HCT116 (cell line): Measurements from ENCODE around the gene LRRC34. TPM values are rescaled to one million over a fixed set of nuclear protein-coding genes. Genes with fewer than 3 reads are reported as not detected.

Experiments used
- ATAC-seq: fragments of 200-7000 bp; cut with Tn5 transposase; 2 replicates; pipeline ENCODE4 v1.9.1; 2020; ENCODE audit warnings: mild to moderate bottlenecking, moderate library complexity
- BruUV-seq: library from RNA; stranded (reverse); fragments of 400-500 nt; replicated peaks from 2 replicates; lab custom pipeline; 2021; lab: Mats Ljungman, UMichigan
- CTCF ChIA-PET: fragments of 300-600 bp; sonication (Branson Sonifier 250); formaldehyde crosslinking; loops from one replicate; lab custom pipeline; 2021; ENCODE audit warnings: antibody characterized with exemption; lab: Charles Lee
- POLR2A ChIA-PET: fragments of 300-600, 350-600 bp; sonication (Branson Sonifier 250); formaldehyde crosslinking; loops from one replicate; lab custom pipeline; 2021; ENCODE audit warnings: antibody characterized with exemption; lab: Charles Lee
- RAD21 ChIA-PET, 2 experiments: fragments of 300-600 bp; sonication (Branson Sonifier 250); formaldehyde crosslinking; loops; one replicate each; lab custom pipeline; 2023; ENCODE audit warnings: low total read pairs in 2 of 2; ENCODE audit not compliant: uncharacterized antibody in 2 of 2, unreplicated experiment in 2 of 2, low non-redundant PET in 1 of 2; lab: Charles Lee
- DNase-seq: peaks from one replicate; pipeline ENCODE4 v3.0.0-alpha.2; 2010; ENCODE audit warnings: low read depth, low spot score
- H2AFZ ChIP-seq: fragments of 200-600 bp; shearing (Covaris generic), sonication (generic); 2 replicates; pipeline ENCODE4 v1.6.1; 2017; ENCODE audit warnings: low read depth, mixed run types, mixed read lengths, antibody characterized with exemption, low read length; ENCODE audit not compliant: poor library complexity, severe bottlenecking
- H3K27ac ChIP-seq: 2 replicates; pipeline ENCODE4 v1.5.1; 2012; ENCODE audit warnings: low read depth, low read length
- H3K27me3 ChIP-seq: fragments of 200-600 bp; sonication (generic); 2 replicates; pipeline ENCODE4 v1.6.1; 2016; ENCODE audit warnings: mixed run types, low read length, mixed read lengths; ENCODE audit not compliant: insufficient read depth
- H3K36me3 ChIP-seq, 2 experiments: fragments of 200-500 bp in 1 of 2; fragments of 200-600 bp in 1 of 2; sonication (Bioruptor generic) in 1 of 2; sonication (generic) in 1 of 2; 2 replicates each; pipeline versions ENCODE4 v1.5.1 to v1.6.1; 2014 to 2016; ENCODE audit warnings: low read length in 2 of 2, inconsistent platforms in 1 of 2, mixed read lengths in 1 of 2, mixed run types in 1 of 2; ENCODE audit not compliant: insufficient read depth in 2 of 2, control insufficient read depth in 1 of 2
- H3K4me1 ChIP-seq, 2 experiments: fragments of 200-600 bp in 1 of 2; sonication (generic) in 1 of 2; 2 replicates each; pipeline versions ENCODE4 v1.5.1 to v1.6.1; 2012 to 2017; ENCODE audit warnings: low read length in 2 of 2, inconsistent platforms in 1 of 2, mild to moderate bottlenecking in 1 of 2, mixed read lengths in 1 of 2, mixed run types in 1 of 2, moderate library complexity in 1 of 2; ENCODE audit not compliant: insufficient read depth in 2 of 2, control insufficient read depth in 1 of 2
- H3K4me2 ChIP-seq: fragments of 200-600 bp; sonication (generic); 2 replicates; pipeline ENCODE4 v1.6.1; 2017; ENCODE audit warnings: mixed run types, low read length, mixed read lengths
- H3K4me3 ChIP-seq, 2 experiments: fragments of 200-600 bp in 1 of 2; sonication (generic) in 1 of 2; replicated peaks in 1 of 2; 2 replicates each; pipeline ENCODE4 v1.5.1; 2011 to 2016; ENCODE audit warnings: low read length in 2 of 2, control low read depth in 1 of 2, low read depth in 1 of 2, mild to moderate bottlenecking in 1 of 2, mixed read lengths in 1 of 2, mixed run types in 1 of 2
- H3K79me2 ChIP-seq: fragments of 200-600 bp; sonication (generic); 2 replicates; pipeline ENCODE4 v1.6.1; 2017; ENCODE audit warnings: mild to moderate bottlenecking, mixed run types, low read length, moderate library complexity, mixed read lengths; ENCODE audit not compliant: insufficient read depth
- H3K9ac ChIP-seq: fragments of 200-600 bp; sonication (generic); 2 replicates; pipeline ENCODE4 v1.6.1; 2016; ENCODE audit warnings: low read length, mixed read lengths
- H3K9me2 ChIP-seq: fragments of 200-600 bp; sonication (generic), shearing (Covaris generic); 2 replicates; pipeline ENCODE4 v1.6.1; 2017; ENCODE audit warnings: mixed run types, mild to moderate bottlenecking, moderate library complexity; ENCODE audit not compliant: insufficient read depth
- H3K9me3 ChIP-seq, 2 experiments: fragments of 200-500 bp in 1 of 2; fragments of 200-600 bp in 1 of 2; sonication (Bioruptor generic) in 1 of 2; sonication (generic) in 1 of 2; 2 replicates each; pipeline ENCODE4 v1.6.1; 2014 to 2017; ENCODE audit warnings: low read length in 2 of 2, mixed read lengths in 2 of 2, inconsistent platforms in 1 of 2, low read depth in 1 of 2, mild to moderate bottlenecking in 1 of 2, mixed run types in 1 of 2, moderate library complexity in 1 of 2; ENCODE audit not compliant: control insufficient read depth in 1 of 2, insufficient read depth in 1 of 2
- H4K20me1 ChIP-seq: fragments of 200-600 bp; sonication (generic), shearing (Covaris generic); 2 replicates; pipeline ENCODE4 v1.6.1; 2017; ENCODE audit warnings: mixed run types, mild to moderate bottlenecking, moderate library complexity; ENCODE audit not compliant: insufficient read depth
- ATF3 ChIP-seq: IDR thresholded peaks from 2 replicates; pipeline ENCODE4 v1.6.1; 2012
- CEBPB ChIP-seq: IDR thresholded peaks from 2 replicates; pipeline ENCODE4 v1.6.1; 2012; ENCODE audit warnings: low read depth
- CTCF ChIP-seq, 3 experiments: fragments of 200-600 bp in 1 of 3; sonication (generic) in 1 of 3; IDR thresholded peaks in 2 of 3; conservative IDR thresholded peaks in 1 of 3; 2 replicates each; pipeline ENCODE4 v1.5.1; 2012 to 2017; ENCODE audit warnings: low read depth in 2 of 3, low read length in 2 of 3, antibody characterized with exemption in 1 of 3, borderline replicate concordance in 1 of 3, control low read depth in 1 of 3, mild to moderate bottlenecking in 1 of 3, mixed read lengths in 1 of 3, mixed run types in 1 of 3, moderate library complexity in 1 of 3; ENCODE audit not compliant: insufficient read depth in 1 of 3
- EZH2 ChIP-seq: fragments of 200-600 bp; sonication (generic); IDR thresholded peaks from 2 replicates; pipeline ENCODE4 v1.6.1; 2017; ENCODE audit warnings: antibody characterized with exemption, mixed run types
- REST ChIP-seq: IDR thresholded peaks from 2 replicates; pipeline ENCODE4 v1.6.1; 2012; ENCODE audit warnings: low read depth
- SIN3A ChIP-seq: IDR thresholded peaks from 2 replicates; pipeline ENCODE4 v1.6.1; 2012; ENCODE audit warnings: low read depth
- SRF ChIP-seq: IDR thresholded peaks from 2 replicates; pipeline ENCODE4 v1.6.1; 2012; ENCODE audit warnings: low read depth
- TCF7L2 ChIP-seq: IDR thresholded peaks from 2 replicates; pipeline ENCODE4 v1.7.0; 2011; ENCODE audit warnings: borderline replicate concordance, inconsistent platforms; ENCODE audit not compliant: insufficient read depth, insufficient read length; ENCODE audit errors: extremely low read depth
- YY1 ChIP-seq: IDR thresholded peaks from 2 replicates; pipeline ENCODE4 v1.6.1; 2011; ENCODE audit warnings: low read length, low read depth, moderate library complexity, mild to moderate bottlenecking; ENCODE audit not compliant: insufficient replicate concordance; ENCODE audit errors: extremely low read depth
- ZBTB33 ChIP-seq: IDR thresholded peaks from 2 replicates; pipeline ENCODE4 v1.6.1; 2011; ENCODE audit warnings: mild to moderate bottlenecking, low read length, moderate library complexity; ENCODE audit not compliant: insufficient replicate concordance; ENCODE audit errors: extremely low read depth
- ZFX ChIP-seq: fragments of 450-650 bp; IDR thresholded peaks from 2 replicates; pipeline ENCODE4 v1.6.1; 2017
- ZNF274 ChIP-seq: fragments of 200-500 bp; sonication (Bioruptor generic); IDR thresholded peaks from 2 replicates; pipeline ENCODE4 v1.6.1; 2014; ENCODE audit warnings: mild to moderate bottlenecking, low read depth, low read length, inconsistent platforms
- intact Hi-C: fragments of 100-400 bp; cut with micrococcal nuclease; formaldehyde crosslinking; loops from 2 replicates; pipeline ENCODE4 v1.10.0; 2022
- total RNA-seq: library from RNA; stranded (reverse); gene quantifications from one replicate; pipeline ENCODE4 v1.2.1, GENCODE V29; 2021; ENCODE audit not compliant: unreplicated experiment

Gene LRRC34
- total RNA-seq, 1 experiment from 2014 or later: not detected

GRCh38 chr3:169855514-169855913 is 42.8 kb upstream of the LRRC34 start (continued):
- TF ChIP-seq REST (no peak), ZNF274 (no peak)
- TF ChIP-seq, all 23 proteins: peak for 0

GRCh38 chr3:169850618-169851017 is 37.9 kb upstream of the LRRC34 start:
- no peak overlapping the region for H3K4me2 ChIP-seq
- no peak overlapping the region for H3K9ac ChIP-seq
- no peaks in the 10 kb centered on the region for H3K9me2 ChIP-seq
- H4K20me1 ChIP-seq: no peaks in the 10 kb centered on the region
- POLR2A ChIA-PET: no interaction called here
- intact Hi-C loops: no loop called here
- DNase-seq: no peak
- ATAC-seq: no peak
- H3K9me3 ChIP-seq: no peaks in the 10 kb centered on the region
- no peaks in the 10 kb centered on the region for H3K36me3 ChIP-seq
- H3K79me2 ChIP-seq: no peaks in the 10 kb centered on the region
- H3K27me3 ChIP-seq: 0 out of 2 replicates have a peak, but pooled peaks cover 3% of the 10 kb centered on the region
- no peak overlapping the region for H3K27ac ChIP-seq
- peaks cover 0 to 7% of the 10 kb centered on the region in 2 experiments; a peak in 2 of 4 replicates for H3K4me1 ChIP-seq
- no peak overlapping the region for H3K4me3 ChIP-seq
- TF ChIP-seq ZFX: no peak
- no peak for TF ChIP-seq CEBPB
- TF ChIP-seq SRF: no peak
- TF ChIP-seq SIN3A: no peak
- no peak for TF ChIP-seq TCF7L2
- no peak for TF ChIP-seq CTCF (IDR thresholded peaks at IDR 0.05 in 2 of 3, conservative IDR thresholded peaks at IDR 0.05 in 1 of 3; ENCODE audit: borderline replicate concordance in 1 of 3, insufficient read depth in 1 of 3, low read depth in 2 of 3, low read length in 2 of 3)
- TF ChIP-seq EZH2: no peak
- no peak for TF ChIP-seq ZBTB33
- TF ChIP-seq ATF3: no peak
- TF ChIP-seq ZNF274: no peak
- no peak for TF ChIP-seq YY1
- RAD21 ChIA-PET: no interaction called here
- no TSS peak for BruUV-seq
- H2AFZ ChIP-seq: no peak overlapping the region
- CTCF ChIA-PET: no interaction called here
